Measurements from ENCODE around the gene CSMD2.

CSMD2 gene

DNA sequence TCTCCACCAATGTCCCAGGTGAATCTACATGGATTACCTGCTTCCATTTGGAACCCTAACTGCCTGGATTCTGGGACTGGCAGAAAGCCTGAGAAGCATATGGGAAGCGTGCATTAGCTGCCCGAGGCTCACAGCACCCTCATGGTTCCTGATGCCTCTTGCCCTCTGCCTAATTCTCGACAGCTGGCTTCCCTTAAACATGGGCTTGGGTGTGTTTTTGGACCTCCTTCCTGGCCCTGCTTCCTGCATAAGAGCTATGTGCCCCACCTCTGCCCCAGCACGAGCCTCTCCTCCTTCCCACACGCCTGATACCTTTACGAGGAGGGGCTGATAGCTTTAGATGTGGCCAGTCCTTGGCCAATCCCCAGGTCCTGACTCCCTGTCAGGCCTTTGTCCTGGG, 453.5 kb downstream of the CSMD2 start:
- H3K4me3 ChIP-seq (ENCODE audit: low read depth, low read length) = no peak overlapping the region
- ChIA-PET POLR2A (no interaction called here), CTCF (no interaction called here)
- no peak for DNase-seq (ENCODE audit: low read depth, low spot score)
- TF ChIP-seq, protein P1, sequence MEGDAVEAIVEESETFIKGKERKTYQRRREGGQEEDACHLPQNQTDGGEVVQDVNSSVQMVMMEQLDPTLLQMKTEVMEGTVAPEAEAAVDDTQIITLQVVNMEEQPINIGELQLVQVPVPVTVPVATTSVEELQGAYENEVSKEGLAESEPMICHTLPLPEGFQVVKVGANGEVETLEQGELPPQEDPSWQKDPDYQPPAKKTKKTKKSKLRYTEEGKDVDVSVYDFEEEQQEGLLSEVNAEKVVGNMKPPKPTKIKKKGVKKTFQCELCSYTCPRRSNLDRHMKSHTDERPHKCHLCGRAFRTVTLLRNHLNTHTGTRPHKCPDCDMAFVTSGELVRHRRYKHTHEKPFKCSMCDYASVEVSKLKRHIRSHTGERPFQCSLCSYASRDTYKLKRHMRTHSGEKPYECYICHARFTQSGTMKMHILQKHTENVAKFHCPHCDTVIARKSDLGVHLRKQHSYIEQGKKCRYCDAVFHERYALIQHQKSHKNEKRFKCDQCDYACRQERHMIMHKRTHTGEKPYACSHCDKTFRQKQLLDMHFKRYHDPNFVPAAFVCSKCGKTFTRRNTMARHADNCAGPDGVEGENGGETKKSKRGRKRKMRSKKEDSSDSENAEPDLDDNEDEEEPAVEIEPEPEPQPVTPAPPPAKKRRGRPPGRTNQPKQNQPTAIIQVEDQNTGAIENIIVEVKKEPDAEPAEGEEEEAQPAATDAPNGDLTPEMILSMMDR (IDR thresholded peaks at IDR 0.05; ENCODE audit: insufficient read depth, low read length, missing control alignments) = no peak

DNA sequence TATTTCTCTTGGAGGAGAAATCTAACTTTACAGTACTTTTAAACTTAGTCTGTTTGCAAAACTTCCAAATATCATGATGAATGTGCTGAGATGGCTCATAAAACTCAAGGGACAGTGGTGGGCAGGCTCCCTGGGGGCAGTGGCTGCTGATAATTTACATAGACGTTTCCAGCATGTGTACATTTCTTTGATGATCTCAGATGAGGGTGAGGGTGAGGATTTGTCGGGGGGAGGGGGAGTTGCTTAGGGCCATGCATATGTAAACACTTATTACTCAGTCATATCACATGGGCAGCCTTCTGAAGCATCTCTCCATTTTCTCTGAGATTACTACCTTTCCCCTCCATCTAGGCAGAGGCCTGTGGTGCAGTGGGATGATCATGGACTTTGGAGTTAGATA, 454.1 kb downstream of the CSMD2 start:
- ChIA-PET CTCF (no interaction called here), POLR2A (no interaction called here)
- TF ChIP-seq, protein P1 (IDR thresholded peaks at IDR 0.05; ENCODE audit: insufficient read depth, low read length, missing control alignments) = no peak
- no peak overlapping the region for H3K4me3 ChIP-seq (ENCODE audit: low read depth, low read length)
- peak; percentile 4 for DNase-seq (ENCODE audit: low read depth, low spot score)

DNA sequence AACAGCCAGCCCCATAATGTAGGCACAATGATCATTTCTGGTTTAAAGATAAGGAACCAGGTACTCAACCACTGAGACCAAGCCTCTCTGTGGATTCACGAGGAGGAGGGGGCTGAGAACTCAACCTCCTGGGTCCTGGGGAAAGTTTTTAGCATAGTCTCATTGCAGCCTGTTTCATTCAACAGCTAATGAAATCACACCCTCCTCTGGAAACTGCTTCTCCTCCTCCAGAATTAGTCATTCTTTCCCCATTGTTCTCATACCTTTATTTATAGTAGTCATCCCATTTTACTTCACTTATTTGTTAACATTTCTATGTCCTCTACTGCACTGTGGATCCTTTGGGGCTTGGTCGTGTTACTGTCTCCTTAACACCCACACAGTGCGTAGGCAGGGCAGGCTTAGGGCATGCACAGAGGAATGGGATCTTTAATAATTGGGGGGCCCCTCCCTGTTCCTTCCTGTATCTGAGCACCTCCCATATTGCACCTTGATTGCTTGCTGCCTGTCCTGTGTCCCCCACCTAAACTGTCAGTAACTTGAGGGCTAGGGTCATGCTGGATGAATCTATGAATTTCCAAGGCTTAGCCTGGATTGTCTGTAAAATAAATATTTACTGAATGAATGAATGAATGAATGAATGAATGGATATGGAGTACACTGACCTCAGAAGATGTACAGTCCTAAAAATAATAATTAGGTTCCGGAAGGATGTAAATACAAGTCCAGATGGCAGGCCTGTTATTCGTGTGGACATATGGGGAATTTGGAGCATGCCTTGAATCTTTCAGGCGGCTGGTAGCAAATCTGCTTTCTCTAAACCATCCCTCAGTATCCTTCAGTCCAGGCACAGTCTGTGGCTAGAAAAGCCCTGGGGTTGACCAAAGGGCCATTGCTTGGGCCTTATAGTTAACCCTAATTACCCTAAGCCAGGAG, 455.0 kb downstream of the CSMD2 start:
- ChIA-PET CTCF (no interaction called here), POLR2A (no interaction called here)
- TF ChIP-seq, protein P1 (IDR thresholded peaks at IDR 0.05; ENCODE audit: insufficient read depth, low read length, missing control alignments) = no peak
- no peak overlapping the region for H3K4me3 ChIP-seq (ENCODE audit: low read depth, low read length)
- DNase-seq (ENCODE audit: low read depth, low spot score) = no peak

DNA sequence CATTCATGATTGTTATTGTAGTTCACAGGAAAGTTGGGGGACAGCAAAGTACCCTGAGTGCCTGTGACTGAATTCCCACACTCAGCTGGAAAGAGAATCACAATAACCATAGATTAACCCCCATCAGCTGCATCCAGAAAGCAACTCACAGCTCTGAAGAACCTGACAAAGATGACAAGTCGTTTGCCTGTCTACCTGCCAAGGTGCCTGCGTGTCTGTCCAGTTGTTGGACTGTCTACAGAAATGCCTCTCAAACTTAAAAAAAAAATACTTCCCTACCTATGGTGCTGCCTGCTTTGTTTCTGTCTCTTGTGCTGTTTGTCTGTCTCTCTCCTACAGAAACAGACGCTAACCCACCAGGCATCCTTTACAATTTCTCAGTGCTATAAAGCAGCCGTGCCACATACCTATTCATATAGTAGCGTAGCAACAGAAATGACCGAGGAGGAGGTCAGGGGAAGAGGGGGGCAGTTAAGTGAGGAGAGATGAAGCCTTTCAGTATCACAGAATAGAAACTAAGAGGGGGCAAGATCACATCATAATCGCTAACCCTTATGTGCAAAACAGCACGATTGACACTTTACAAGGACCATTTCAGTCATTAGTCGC, 455.8 kb downstream of the CSMD2 start:
- POLR2A ChIA-PET = no interaction called here
- H3K4me3 ChIP-seq (ENCODE audit: low read depth, low read length) = no peak overlapping the region

DNA sequence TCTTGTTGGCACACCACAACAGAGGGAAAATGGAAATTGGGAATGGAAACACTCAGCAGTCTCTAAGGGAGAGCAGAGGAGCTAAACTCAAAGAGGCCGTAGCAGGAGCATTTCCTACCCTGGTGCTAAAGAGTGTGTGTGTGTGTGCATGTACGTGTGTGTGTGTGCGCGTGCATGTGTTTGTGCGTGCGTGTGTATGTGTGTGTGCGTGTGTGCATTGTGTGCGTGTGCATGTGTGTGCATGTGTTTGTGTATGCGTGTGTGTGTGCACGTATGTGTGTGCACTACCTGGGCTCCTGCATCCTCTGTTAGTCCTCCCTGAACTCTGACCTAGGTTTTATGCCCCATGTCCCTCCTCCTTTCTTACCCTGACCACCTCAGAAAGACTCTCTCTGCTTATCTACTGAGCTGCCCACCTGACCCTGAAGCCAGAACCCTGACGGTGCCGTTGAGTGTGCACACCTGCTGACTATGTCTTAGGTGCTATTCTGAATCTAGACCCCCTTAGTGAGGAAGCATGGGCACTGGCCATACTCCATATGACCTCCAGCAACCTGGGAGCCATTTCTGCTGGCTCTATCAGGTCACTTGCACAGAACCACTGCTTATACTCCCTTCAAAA, 458.3 kb downstream of the CSMD2 start:
- no peak overlapping the region for H3K4me3 ChIP-seq (ENCODE audit: low read depth, low read length)
- CTCF ChIA-PET = no interaction called here
- POLR2A ChIA-PET = no interaction called here
- TF ChIP-seq, protein P1 (IDR thresholded peaks at IDR 0.05; ENCODE audit: insufficient read depth, low read length, missing control alignments) = no peak
- DNase-seq (ENCODE audit: low read depth, low spot score) = no peak

More for the DNA sequence above, 455.8 kb downstream of the CSMD2 start:
- TF ChIP-seq, protein P1 (IDR thresholded peaks at IDR 0.05; ENCODE audit: insufficient read depth, low read length, missing control alignments) = no peak
- DNase-seq (ENCODE audit: low read depth, low spot score) = no peak
- CTCF ChIA-PET = interaction anchor here (1.4 kb wide), 1 partner anchor 76 kb away, joined by 3 read pairs; no protein-coding TSS in a partner anchor

DNA sequence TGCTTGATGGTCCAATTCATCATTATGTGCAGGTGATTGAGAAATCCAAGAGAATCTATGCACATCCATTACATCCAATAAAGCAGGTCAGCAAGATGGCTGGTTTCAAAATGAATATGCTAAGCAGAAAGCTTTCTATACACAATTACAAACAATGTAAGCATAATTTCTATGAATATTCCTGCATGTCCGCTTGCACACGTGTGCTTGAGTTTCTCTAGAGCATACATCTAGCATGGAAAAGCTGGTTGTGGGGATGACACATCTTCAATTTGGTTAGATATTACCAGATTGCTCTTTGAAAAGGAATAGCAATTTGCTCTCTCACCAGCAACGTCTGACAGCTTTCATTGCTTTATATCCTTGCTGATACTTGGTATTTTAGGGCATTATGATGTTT, 461.6 kb downstream of the CSMD2 start:
- CTCF ChIA-PET = interaction anchor here (1.3 kb wide), 1 partner anchor 69 kb away, joined by 6 read pairs; no protein-coding TSS in a partner anchor
- POLR2A ChIA-PET = no interaction called here
- no peak for DNase-seq (ENCODE audit: low read depth, low spot score)
- H3K4me3 ChIP-seq (ENCODE audit: low read depth, low read length) = no peak overlapping the region
- TF ChIP-seq, protein P1 (IDR thresholded peaks at IDR 0.05; ENCODE audit: insufficient read depth, low read length, missing control alignments) = no peak

Measured in AG04449 (cell line).